H1 (cell line): ENCODE results near the gene FCHO1. TPM values are rescaled to one million over a fixed set of nuclear protein-coding genes. Genes with fewer than 3 reads are reported as not detected.

Experiments
- polyA plus RNA-seq, 7 experiments: library from polyadenylated mRNA; depleted of rRNA in 3 of 7; stranded (reverse) in 5 of 7; unstranded in 2 of 7; fragments of >200 nt in 5 of 7; fragments of 200-250 nt in 2 of 7; gene quantifications; 1 replicate in 5 of 7; 2 replicates in 1 of 7; 4 replicates in 1 of 7; pipeline versions ENCODE4 v1.2.1 to v1.2.3, GENCODE V29; 2011 to 2013; ENCODE audit warnings: missing spikeins in 2 of 7, mixed read lengths in 2 of 7
- total RNA-seq: library from RNA; stranded (reverse); fragmentation: NEBNext Ultra II Directional; extraction: Animal tissue kit (Norgen Biotek cat#: 25700); gene quantifications from 2 replicates; pipeline ENCODE4 v1.2.1, GENCODE V29; 2021
- TF ChIP-seq, protein P1 (sequence below): IDR thresholded peaks from 2 replicates; pipeline ENCODE4 v1.6.1; 2011; ENCODE audit warnings: low read length, improper control_type of control experiment

Gene FCHO1
- total and polyA plus RNA-seq, 2 of the 8 experiments (the other 6 are each of a cell fraction or from before 2014, with no cell fraction given): 13.0 to 25.9 TPM

DNA sequence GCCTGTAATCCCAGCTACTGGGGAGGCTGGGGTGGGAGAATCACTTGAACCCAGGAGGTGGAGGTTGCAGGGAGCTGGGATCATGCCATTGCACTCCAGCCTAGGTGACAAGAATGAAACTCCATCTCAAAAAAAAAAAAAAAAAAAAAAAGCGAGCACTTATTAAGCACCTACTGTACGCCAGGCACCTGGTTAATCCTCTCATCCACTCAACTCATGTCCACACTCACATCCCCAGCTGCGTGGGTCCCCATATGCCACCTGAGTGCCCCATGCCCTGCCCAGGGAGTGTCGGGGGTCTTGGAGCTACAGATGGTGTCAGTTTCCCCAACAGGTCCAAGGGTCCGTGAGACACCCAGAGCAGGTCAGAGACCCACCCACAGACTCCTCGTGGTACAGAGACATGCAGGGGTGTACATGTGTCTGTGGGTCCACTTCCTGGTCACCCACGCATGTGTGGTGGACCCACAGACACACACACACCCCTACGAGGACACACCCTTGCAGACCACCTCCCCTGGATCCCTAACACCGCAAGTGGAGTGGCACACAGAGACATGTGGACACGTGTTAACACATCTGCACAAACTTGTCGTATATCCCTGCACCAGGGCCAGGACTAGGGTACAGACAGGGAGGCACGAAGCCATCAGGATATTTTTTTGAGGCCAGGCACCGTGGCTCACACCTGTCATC, 66.5 kb downstream of the FCHO1 start (continued):
- TF ChIP-seq, protein P1, sequence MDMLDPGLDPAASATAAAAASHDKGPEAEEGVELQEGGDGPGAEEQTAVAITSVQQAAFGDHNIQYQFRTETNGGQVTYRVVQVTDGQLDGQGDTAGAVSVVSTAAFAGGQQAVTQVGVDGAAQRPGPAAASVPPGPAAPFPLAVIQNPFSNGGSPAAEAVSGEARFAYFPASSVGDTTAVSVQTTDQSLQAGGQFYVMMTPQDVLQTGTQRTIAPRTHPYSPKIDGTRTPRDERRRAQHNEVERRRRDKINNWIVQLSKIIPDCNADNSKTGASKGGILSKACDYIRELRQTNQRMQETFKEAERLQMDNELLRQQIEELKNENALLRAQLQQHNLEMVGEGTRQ: no peak
